ENCODE data around the gene ALKAL2.

DNA sequence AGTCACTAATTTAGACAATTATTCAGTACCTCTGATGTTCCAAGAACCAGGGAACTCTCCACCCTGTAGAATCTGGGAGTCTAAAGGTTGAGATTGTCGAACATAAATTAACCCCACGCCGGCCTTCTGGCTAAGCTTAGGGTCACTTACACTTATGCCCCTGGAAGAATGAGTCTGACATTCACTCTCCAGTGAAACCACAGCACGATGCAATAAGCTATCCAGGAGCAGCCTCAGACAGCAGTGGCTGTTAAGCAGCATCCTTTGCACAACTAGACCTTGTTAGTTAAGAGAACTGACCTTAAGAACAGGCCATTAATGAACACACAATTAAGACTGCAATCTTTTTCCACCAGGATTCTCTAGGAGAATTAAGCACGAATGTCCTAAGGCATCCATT lies 49.0 kb downstream of the ALKAL2 start:
- TF ChIP-seq CTCF (IDR thresholded peaks at IDR 0.05), result no peak
- no peak for TF ChIP-seq POLR2A (IDR thresholded peaks at IDR 0.05)
